SH-SY5Y (cell line): ENCODE results near the gene RASL10A.

Source experiments
- GATA2 ChIP-seq: IDR thresholded peaks from 2 replicates; pipeline ENCODE4 v1.6.1; 2011; ENCODE audit warnings: mild to moderate bottlenecking, low read depth, low read length
- GATA3 ChIP-seq: IDR thresholded peaks from 2 replicates; pipeline ENCODE4 v1.6.1; 2011; ENCODE audit warnings: low read depth, mild to moderate bottlenecking, low read length, moderate library complexity

The RASL10A gene

GRCh38 chr22:29315286-29316140, at the start of gene RASL10A:
Gene RASL10A (minus strand): TSS chr22:29315697. CDS start chr22:29315246, 451 bp downstream.
- TF ChIP-seq GATA3, result no peak

- no peak for TF ChIP-seq GATA2
- TF ChIP-seq GATA3, result no peak
Measured at GRCh38 chr22:29359469-29359868, 44.0 kb upstream of the RASL10A start.

GRCh38 chr22:29353860-29354259, 38.4 kb upstream of the RASL10A start:
- no peak for TF ChIP-seq GATA2
- TF ChIP-seq GATA3, result no peak

- TF ChIP-seq GATA2 (no peak), GATA3 (no peak)
Measured at GRCh38 chr22:29353286-29353685, 37.8 kb upstream of the RASL10A start.

- TF ChIP-seq GATA3 (no peak), GATA2 (no peak)
Measured at GRCh38 chr22:29352778-29353177, 37.3 kb upstream of the RASL10A start.

- no peak for TF ChIP-seq GATA2
- TF ChIP-seq GATA3, result no peak
Measured at GRCh38 chr22:29351891-29352290, 36.4 kb upstream of the RASL10A start.

GRCh38 chr22:29351042-29351441, 35.5 kb upstream of the RASL10A start:
- TF ChIP-seq GATA3 (no peak), GATA2 (no peak)

- TF ChIP-seq GATA2 (no peak), GATA3 (no peak)
Measured at GRCh38 chr22:29348956-29349355, 33.5 kb upstream of the RASL10A start.

- TF ChIP-seq GATA2 (no peak), GATA3 (no peak)
Measured at GRCh38 chr22:29348041-29348440, 32.5 kb upstream of the RASL10A start.

- TF ChIP-seq GATA2 (no peak), GATA3 (no peak)
Measured at GRCh38 chr22:29346659-29347058, 31.2 kb upstream of the RASL10A start.

GRCh38 chr22:29345932-29346331, 30.4 kb upstream of the RASL10A start:
- TF ChIP-seq GATA2, result no peak
- no peak for TF ChIP-seq GATA3

GRCh38 chr22:29344137-29344536, 28.6 kb upstream of the RASL10A start:
- no peak; the same call in 1 of the 2 replicates for TF ChIP-seq GATA3
- TF ChIP-seq GATA2, result peak; percentile 82

GRCh38 chr22:29343313-29343805, 27.9 kb upstream of the RASL10A start:
- TF ChIP-seq GATA3 (no peak), GATA2 (no peak)

GRCh38 chr22:29342577-29343312, 27.2 kb upstream of the RASL10A start:
- TF ChIP-seq GATA3, result no peak
- peak; percentile 59; the same call in 1 of the 2 replicates for TF ChIP-seq GATA2

GRCh38 chr22:29342177-29342576, 26.7 kb upstream of the RASL10A start:
- TF ChIP-seq GATA3 (no peak), GATA2 (no peak)

GRCh38 chr22:29341849-29342127, 26.3 kb upstream of the RASL10A start:
- TF ChIP-seq GATA3, result no peak
- TF ChIP-seq GATA2, result no peak
